ENCODE results near the gene PARD3B. TPM values are rescaled to one million over a fixed set of nuclear protein-coding genes. Genes with fewer than 3 reads are reported as not detected.

Gene PARD3B
- total RNA-seq, 1 donor from 2014 or later, result 29.7 TPM

DNA sequence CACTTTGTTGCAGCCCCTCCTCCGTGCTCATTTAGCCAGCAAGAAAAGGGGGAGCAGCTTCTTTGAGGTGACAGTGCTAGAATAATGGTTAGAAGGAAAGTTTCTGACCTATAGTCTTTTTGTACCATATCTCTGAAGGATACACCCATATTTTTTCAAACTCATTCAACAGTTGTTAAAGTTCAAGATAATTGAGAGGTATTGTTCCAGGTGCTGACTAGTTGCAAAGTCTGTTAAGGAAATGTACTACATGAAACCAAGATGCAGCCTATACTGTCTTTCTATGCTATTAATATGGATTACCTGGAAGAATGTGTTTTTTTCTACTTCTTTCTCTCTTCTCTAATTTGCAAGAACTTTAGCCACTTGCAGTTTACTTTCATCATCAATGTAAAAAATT is 495.0 kb downstream of the PARD3B start:
- Mint-ChIP-seq H3K36me3 (ENCODE audit: insufficient read depth) (peaks cover 3% of the 10 kb centered on the region), H3K27me3 (no peaks in the 10 kb centered on the region), H3K27ac (no peak overlapping the region), H3K4me3 (ENCODE audit: low read depth) (no peak overlapping the region), H3K4me1 (ENCODE audit: low read depth) (peaks cover 16% of the 10 kb centered on the region), H3K9me3 (ENCODE audit: low read depth) (peaks cover 3% of the 10 kb centered on the region)
- no peak for TF ChIP-seq CTCF (IDR thresholded peaks at IDR 0.05; ENCODE audit: unreplicated experiment)
- no peak for DNase-seq (ENCODE audit: low spot score, unreplicated experiment)

GRCh38 chr2:205041472-205042130 is 496.3 kb downstream of the PARD3B start:
- no peak for DNase-seq (ENCODE audit: low spot score, unreplicated experiment)
- Mint-ChIP-seq H3K27ac (no peak overlapping the region), H3K4me1 (ENCODE audit: low read depth) (peaks cover 16% of the 10 kb centered on the region), H3K36me3 (ENCODE audit: insufficient read depth) (peaks cover 3% of the 10 kb centered on the region), H3K4me3 (ENCODE audit: low read depth) (no peak overlapping the region), H3K9me3 (ENCODE audit: low read depth) (peaks cover 3% of the 10 kb centered on the region), H3K27me3 (no peaks in the 10 kb centered on the region)
- no peak for TF ChIP-seq CTCF (IDR thresholded peaks at IDR 0.05; ENCODE audit: unreplicated experiment)

DNA sequence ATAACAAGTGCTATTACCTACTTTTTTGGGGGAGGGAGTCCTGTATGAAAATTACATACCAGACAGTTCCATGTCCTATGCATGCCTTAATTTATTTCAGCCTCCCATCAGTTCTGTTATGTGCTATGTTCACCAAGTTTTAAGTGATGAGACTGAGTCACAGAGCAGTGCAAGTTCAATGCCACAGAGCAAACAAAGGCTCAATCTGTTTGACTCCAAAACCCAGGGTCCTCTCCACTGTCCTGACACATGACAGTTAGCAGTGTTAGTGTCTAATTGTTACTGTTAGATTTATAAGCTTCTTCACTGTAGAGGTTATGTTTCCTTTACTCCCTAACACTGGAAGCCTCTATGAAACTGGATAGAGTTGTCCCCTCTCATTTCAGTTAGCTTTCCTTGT is 498.0 kb downstream of the PARD3B start:
- Mint-ChIP-seq H3K27me3 (no peaks in the 10 kb centered on the region), H3K36me3 (ENCODE audit: insufficient read depth) (peaks cover 3% of the 10 kb centered on the region), H3K9me3 (ENCODE audit: low read depth) (peaks cover 3% of the 10 kb centered on the region), H3K4me3 (ENCODE audit: low read depth) (no peak overlapping the region), H3K4me1 (ENCODE audit: low read depth) (peaks cover 16% of the 10 kb centered on the region), H3K27ac (no peak overlapping the region)
- no peak for TF ChIP-seq CTCF (IDR thresholded peaks at IDR 0.05; ENCODE audit: unreplicated experiment)
- no peak for DNase-seq (ENCODE audit: low spot score, unreplicated experiment)

DNA sequence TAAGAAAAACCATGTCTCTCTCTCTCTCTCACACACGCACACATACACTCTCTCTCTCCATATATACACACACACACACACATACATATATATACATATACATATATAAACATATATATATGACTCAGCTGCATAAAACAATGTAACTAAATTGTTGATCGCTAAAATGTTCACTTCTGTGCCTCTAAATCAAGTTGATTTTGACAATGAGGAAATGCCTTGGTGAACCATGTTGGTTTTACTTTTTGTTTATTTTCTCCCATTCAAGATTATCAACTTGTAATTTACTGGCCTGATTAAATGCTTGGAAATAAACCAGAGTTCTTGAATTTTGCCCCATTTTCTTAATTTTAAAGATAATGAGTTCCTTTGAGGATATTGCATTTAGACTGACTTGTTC is 500.4 kb downstream of the PARD3B start:
- H3K27me3 Mint-ChIP-seq, result no peaks in the 10 kb centered on the region
- no peak for TF ChIP-seq CTCF (IDR thresholded peaks at IDR 0.05; ENCODE audit: unreplicated experiment)

GRCh38 chr2:205047273-205047839 is 502.1 kb downstream of the PARD3B start:
- H3K9me3 Mint-ChIP-seq (ENCODE audit: low read depth), result peaks cover 6% of the 10 kb centered on the region
- no peaks in the 10 kb centered on the region for H3K27me3 Mint-ChIP-seq
- DNase-seq (ENCODE audit: low spot score, unreplicated experiment), result no peak
- TF ChIP-seq CTCF (IDR thresholded peaks at IDR 0.05; ENCODE audit: unreplicated experiment), result peak; percentile 18
- peaks cover 4% of the 10 kb centered on the region for H3K36me3 Mint-ChIP-seq (ENCODE audit: insufficient read depth)
- H3K4me3 Mint-ChIP-seq (ENCODE audit: low read depth), result no peak overlapping the region
- H3K27ac Mint-ChIP-seq, result no peak overlapping the region
- no peaks in the 10 kb centered on the region for H3K4me1 Mint-ChIP-seq (ENCODE audit: low read depth)

More for the DNA sequence above, 500.4 kb downstream of the PARD3B start:
- Mint-ChIP-seq H3K4me3 (ENCODE audit: low read depth) (no peak overlapping the region), H3K27ac (no peak overlapping the region), H3K36me3 (ENCODE audit: insufficient read depth) (peaks cover 4% of the 10 kb centered on the region), H3K4me1 (ENCODE audit: low read depth) (peaks cover 11% of the 10 kb centered on the region), H3K9me3 (ENCODE audit: low read depth) (peaks cover 6% of the 10 kb centered on the region)
- no peak for DNase-seq (ENCODE audit: low spot score, unreplicated experiment)

Data from progenitor cell of endocrine pancreas (in vitro differentiated cells).